ENCODE measurements around the gene FAM43B. TPM values are rescaled to one million over a fixed set of nuclear protein-coding genes. Genes with fewer than 3 reads are reported as not detected.

The FAM43B gene
- total RNA-seq, 4 donors from 2014 or later = 0.59 to 3.5 (median 2.5) TPM

GRCh38 chr1:20589331-20590278 lies 37.2 kb downstream of the FAM43B start:
- Histone ChIP-seq H3K4me3 (replicated peaks in 1 of 3) (peak overlapping the region in 1 of 3 donors; percentile 19), H3K27ac (peak overlapping the region in 1 of 3 donors; percentile 67), H3K9me3 (no peaks in the 10 kb centered on the region), H3K4me1 (no peaks in the 10 kb centered on the region), H3K36me3 (no peaks in the 10 kb centered on the region), H3K27me3 (no peaks in the 10 kb centered on the region)
- WGBS, 2 donors = 13 to 23% methylated on average over 19 of the region's 24 CpGs
- DNase-seq = peak in 1 of 2 donors; percentile 9
- intact Hi-C loops (cut with DNase I) = no loop called here
- no peak for TF ChIP-seq CTCF (IDR thresholded peaks at IDR 0.05)
- TF ChIP-seq POLR2A (IDR thresholded peaks at IDR 0.05) = no peak

GRCh38 chr1:20590306-20590777 lies 38.0 kb downstream of the FAM43B start:
- intact Hi-C loops (cut with DNase I) = no loop called here
- no peak for TF ChIP-seq POLR2A (IDR thresholded peaks at IDR 0.05)
- WGBS, 2 donors = 36 to 38% methylated on average over 7 of the region's 7 CpGs
- Histone ChIP-seq H3K4me1 (no peaks in the 10 kb centered on the region), H3K4me3 (replicated peaks in 1 of 3) (no peak overlapping the region), H3K36me3 (no peaks in the 10 kb centered on the region), H3K27ac (peak overlapping the region in 1 of 3 donors; percentile 67), H3K9me3 (no peaks in the 10 kb centered on the region), H3K27me3 (no peaks in the 10 kb centered on the region)
- DNase-seq = no peak

GRCh38 chr1:20593756-20594155 lies 41.4 kb downstream of the FAM43B start:
- H3K27ac ChIP-seq = no peak overlapping the region
- no peak overlapping the region for H3K4me3 ChIP-seq (replicated peaks in 1 of 3)
- TF ChIP-seq CTCF (IDR thresholded peaks at IDR 0.05) (no peak), POLR2A (IDR thresholded peaks at IDR 0.05) (no peak)
- H3K27me3 ChIP-seq = no peaks in the 10 kb centered on the region
- H3K9me3 ChIP-seq = no peaks in the 10 kb centered on the region
- 75 to 78% methylated on average over 5 of the region's 5 CpGs for WGBS, 2 donors
- DNase-seq = no peak
- peaks cover 0 to 7% of the 10 kb centered on the region in 2 donors for H3K4me1 ChIP-seq
- H3K36me3 ChIP-seq = no peaks in the 10 kb centered on the region
- intact Hi-C loops (cut with DNase I) = no loop called here

- TF ChIP-seq CTCF (IDR thresholded peaks at IDR 0.05) = no peak
- no peak for TF ChIP-seq POLR2A (IDR thresholded peaks at IDR 0.05)
- no peak overlapping the region for H3K27ac ChIP-seq
- H3K4me3 ChIP-seq (replicated peaks in 1 of 3) = no peak overlapping the region
- H3K27me3 ChIP-seq = no peaks in the 10 kb centered on the region
- peaks cover 0 to 7% of the 10 kb centered on the region in 2 donors for H3K4me1 ChIP-seq
- no peaks in the 10 kb centered on the region for H3K9me3 ChIP-seq
- no peaks in the 10 kb centered on the region for H3K36me3 ChIP-seq
- WGBS, 2 donors = 87 to 93% methylated on average over 14 of the region's 14 CpGs
- no peak for DNase-seq
- intact Hi-C loops (cut with DNase I) = no loop called here
These were observed 42.4 kb downstream of the FAM43B start for GRCh38 chr1:20594746-20595145.

GRCh38 chr1:20596106-20596505 lies 43.7 kb downstream of the FAM43B start:
- Histone ChIP-seq H3K27me3 (no peaks in the 10 kb centered on the region), H3K27ac (no peak overlapping the region), H3K4me1 (peaks cover 0 to 7% of the 10 kb centered on the region in 2 donors), H3K9me3 (no peaks in the 10 kb centered on the region), H3K36me3 (no peaks in the 10 kb centered on the region), H3K4me3 (replicated peaks in 1 of 3) (no peak overlapping the region)
- whole genome bisulfite sequencing, 2 donors = 47 to 48% methylated on average over 6 of the region's 6 CpGs
- intact Hi-C loops (cut with DNase I) = no loop called here
- DNase-seq = no peak
- TF ChIP-seq POLR2A (IDR thresholded peaks at IDR 0.05) (no peak), CTCF (IDR thresholded peaks at IDR 0.05) (no peak)
